ENCODE results near the gene LRIG2. TPM values are rescaled to one million over a fixed set of nuclear protein-coding genes. Genes with fewer than 3 reads are reported as not detected.
"Not testable (repeated sequence)": the region's sequence is repeated elsewhere in the genome, so short reads cannot be mapped to it uniquely, and the experiment has no call there.

Gene LRIG2, protein sequence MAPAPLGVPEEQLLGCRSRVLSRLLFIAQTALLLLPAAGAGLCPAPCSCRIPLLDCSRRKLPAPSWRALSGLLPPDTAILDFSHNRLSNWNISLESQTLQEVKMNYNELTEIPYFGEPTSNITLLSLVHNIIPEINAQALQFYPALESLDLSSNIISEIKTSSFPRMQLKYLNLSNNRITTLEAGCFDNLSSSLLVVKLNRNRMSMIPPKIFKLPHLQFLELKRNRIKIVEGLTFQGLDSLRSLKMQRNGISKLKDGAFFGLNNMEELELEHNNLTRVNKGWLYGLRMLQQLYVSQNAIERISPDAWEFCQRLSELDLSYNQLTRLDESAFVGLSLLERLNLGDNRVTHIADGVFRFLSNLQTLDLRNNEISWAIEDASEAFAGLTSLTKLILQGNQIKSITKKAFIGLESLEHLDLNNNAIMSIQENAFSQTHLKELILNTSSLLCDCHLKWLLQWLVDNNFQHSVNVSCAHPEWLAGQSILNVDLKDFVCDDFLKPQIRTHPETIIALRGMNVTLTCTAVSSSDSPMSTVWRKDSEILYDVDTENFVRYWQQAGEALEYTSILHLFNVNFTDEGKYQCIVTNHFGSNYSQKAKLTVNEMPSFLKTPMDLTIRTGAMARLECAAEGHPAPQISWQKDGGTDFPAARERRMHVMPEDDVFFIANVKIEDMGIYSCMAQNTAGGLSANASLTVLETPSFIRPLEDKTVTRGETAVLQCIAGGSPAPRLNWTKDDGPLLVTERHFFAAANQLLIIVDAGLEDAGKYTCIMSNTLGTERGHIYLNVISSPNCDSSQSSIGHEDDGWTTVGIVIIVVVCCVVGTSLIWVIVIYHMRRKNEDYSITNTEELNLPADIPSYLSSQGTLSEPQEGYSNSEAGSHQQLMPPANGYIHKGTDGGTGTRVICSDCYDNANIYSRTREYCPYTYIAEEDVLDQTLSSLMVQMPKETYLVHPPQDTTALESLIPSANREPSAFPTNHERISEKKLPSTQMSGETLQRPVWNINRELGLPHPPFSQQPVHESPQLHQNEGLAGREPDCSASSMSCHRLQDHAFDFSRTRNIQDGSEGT
- 10 to 100 TPM; 14.1 to 24.2 (median 17.4) TPM for total RNA-seq
- 1 to 10 TPM; 1.2 to 7.5 (median 1.2) TPM for polyA plus RNA-seq

DNA sequence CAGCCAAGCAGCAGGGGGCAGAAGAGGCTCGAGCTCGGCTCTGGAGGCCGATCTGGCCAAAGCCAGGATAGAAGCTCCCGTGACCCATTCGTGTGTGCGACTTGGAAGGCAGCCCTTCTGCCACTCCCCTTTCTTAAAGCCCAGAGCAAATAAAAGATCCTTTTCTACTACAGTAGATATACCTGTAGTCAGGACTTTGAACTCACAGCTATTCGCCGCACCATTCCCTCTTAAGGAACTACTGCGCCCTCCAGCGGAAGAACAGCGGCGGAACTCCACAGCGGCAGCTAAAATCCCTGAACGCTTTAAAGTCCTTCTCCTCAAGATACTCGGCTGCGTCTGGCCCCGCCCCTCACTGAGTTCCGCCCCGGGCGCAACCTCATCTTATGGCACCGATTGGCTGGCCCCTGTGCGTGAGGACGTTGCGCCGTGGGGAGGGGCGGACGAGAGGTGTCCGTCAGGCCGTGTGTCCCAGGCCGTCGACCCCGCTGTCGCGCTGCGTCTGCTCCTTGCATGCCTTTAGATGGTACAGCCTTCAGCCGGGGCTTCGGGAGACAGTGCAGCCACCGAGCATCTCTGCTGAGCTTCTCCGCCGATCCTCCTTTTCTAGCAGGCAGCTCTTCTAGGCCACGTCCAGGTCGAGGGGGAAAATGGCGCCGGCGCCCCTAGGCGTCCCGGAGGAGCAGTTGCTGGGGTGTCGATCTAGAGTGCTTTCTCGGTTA is at the start of gene LRIG2:
TSS of gene LRIG2 (plus strand) at position 442 of the 722 bp plus-strand sequence. CDS start at position 651, 209 bp downstream.
- DNase-seq: peak; percentile 99
- WGBS, 2 donors: 0% methylated on average over 49 of the region's 49 CpGs
- peak; percentile 80 to 95 (median 89) for TF ChIP-seq CTCF (IDR thresholded peaks at IDR 0.05)
- no peak for TF ChIP-seq EP300 (IDR thresholded peaks at IDR 0.05)
- peak; percentile 85 to 96 for TF ChIP-seq POLR2A (IDR thresholded peaks at IDR 0.05)
- TF ChIP-seq POLR2AphosphoS5 (IDR thresholded peaks at IDR 0.05): peak; percentile 92 to 98 (median 97)

GRCh38 chr1:113023316-113023715 is 49.7 kb upstream of the LRIG2 start:
- H3K4me3 ChIP-seq; H3K36me3 ChIP-seq; H3K9me3 ChIP-seq; intact Hi-C loops (cut with DNase I); H3K27ac ChIP-seq; DNase-seq; H3K4me1 ChIP-seq; H3K27me3 ChIP-seq: not testable (repeated sequence)
- WGBS, 2 donors: 96 to 98% methylated on average over 4 of the region's 4 CpGs

More for the DNA sequence above, at the start of gene LRIG2:
- Histone ChIP-seq H3K4me3 (peak within 1 kb of the TSS; percentile 66 to 94 (median 80)), H3K36me3 (peaks cover 0 to 10% (median 0%) of the 10 kb centered on the region in 4 donors), H3K27ac (peak within 1 kb of the TSS; percentile 92 to 98 (median 94)), H3K9me3 (no peaks in the 10 kb centered on the region), H3K4me1 (peaks cover 0 to 39% (median 30%) of the 10 kb centered on the region in 4 donors), H3K27me3 (no peaks in the 10 kb centered on the region)
- intact Hi-C loops (cut with DNase I): loop anchor here (2.0 to 10.0 kb wide), 3 partner anchors 332 to 604 kb away; no protein-coding TSS in a partner anchor

GRCh38 chr1:113027007-113027406 is 46.0 kb upstream of the LRIG2 start:
- Histone ChIP-seq H3K27me3 (no peaks in the 10 kb centered on the region), H3K36me3 (no peaks in the 10 kb centered on the region), H3K4me3 (no peak overlapping the region), H3K4me1 (no peaks in the 10 kb centered on the region), H3K27ac (no peak overlapping the region), H3K9me3 (no peaks in the 10 kb centered on the region)
- WGBS, 2 donors: 40 to 73% methylated on average over 5 of the region's 5 CpGs
- TF ChIP-seq EP300 (IDR thresholded peaks at IDR 0.05) (no peak), CTCF (IDR thresholded peaks at IDR 0.05) (no peak), POLR2AphosphoS5 (IDR thresholded peaks at IDR 0.05) (no peak), POLR2A (IDR thresholded peaks at IDR 0.05) (no peak)
- intact Hi-C loops (cut with DNase I): no loop called here
- DNase-seq: no peak

DNA sequence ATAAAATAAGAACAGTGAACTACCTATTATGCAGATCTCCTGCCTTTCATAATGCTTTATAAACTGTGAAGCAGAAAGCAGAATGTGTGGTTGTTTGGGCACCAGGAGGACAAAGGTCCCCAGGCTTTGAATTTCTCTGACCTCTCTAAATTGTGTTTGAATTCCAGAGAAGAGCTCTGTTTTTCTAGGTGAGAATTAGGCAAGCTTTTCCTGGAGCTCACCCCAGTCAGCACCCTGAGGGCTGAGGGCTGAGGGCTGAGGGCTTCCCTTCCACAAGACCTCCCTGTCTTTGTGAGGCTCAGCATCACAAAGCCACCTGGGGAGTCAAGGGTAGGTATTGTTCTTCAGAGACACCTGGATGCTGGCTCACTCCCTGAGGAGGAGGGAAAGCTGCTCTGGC is 45.5 kb upstream of the LRIG2 start:
- no peak overlapping the region for H3K27ac ChIP-seq
- DNase-seq: no peak
- no peaks in the 10 kb centered on the region for H3K4me1 ChIP-seq
- TF ChIP-seq POLR2A (IDR thresholded peaks at IDR 0.05): no peak
- no peak for TF ChIP-seq POLR2AphosphoS5 (IDR thresholded peaks at IDR 0.05)
- no peak for TF ChIP-seq EP300 (IDR thresholded peaks at IDR 0.05)
- TF ChIP-seq CTCF (IDR thresholded peaks at IDR 0.05): no peak
- H3K9me3 ChIP-seq: no peaks in the 10 kb centered on the region
- no peaks in the 10 kb centered on the region for H3K27me3 ChIP-seq
- H3K4me3 ChIP-seq: no peak overlapping the region
- intact Hi-C loops (cut with DNase I): no loop called here
- no peaks in the 10 kb centered on the region for H3K36me3 ChIP-seq

All from sigmoid colon (tissue), 7 donors.